GM18873 (cell line): ENCODE data around the gene CCNG2.
A peak's percentile ranks its signal among the peaks of the same experiment; 100 is the strongest.

Experiments
- ATAC-seq: cut with Tn5 transposase; IDR thresholded peaks from one replicate; pipeline ENCODE4 v1.9.1; 2021; ENCODE audit warnings: mild to moderate bottlenecking, moderate library complexity, moderate number of reproducible peaks; ENCODE audit not compliant: unreplicated experiment, low FRiP score

CCNG2 gene

GRCh38 chr4:77174426-77174825, 17.4 kb downstream of the CCNG2 start:
- ATAC-seq, result no peak

DNA sequence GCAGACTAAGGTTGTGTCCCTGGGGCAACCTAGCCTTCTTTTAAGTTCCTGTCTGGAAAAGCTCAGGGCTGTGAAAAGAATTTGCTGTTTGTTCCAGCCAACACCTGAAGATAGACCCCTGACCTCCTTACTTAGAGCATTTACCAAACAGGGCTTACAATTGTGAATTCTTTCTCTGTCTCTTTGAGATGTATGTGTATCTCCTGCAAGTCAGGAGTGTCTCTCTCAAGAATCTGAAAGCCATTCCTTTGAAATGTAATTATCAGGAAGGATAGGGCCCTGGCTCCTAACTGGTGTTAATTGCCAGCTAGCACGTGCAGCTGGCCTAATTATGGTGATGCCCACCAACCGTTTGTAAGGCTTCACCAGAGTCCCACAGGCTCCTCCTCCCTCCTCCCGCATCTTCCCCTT, 18.2 kb downstream of the CCNG2 start:
- ATAC-seq, result no peak

DNA sequence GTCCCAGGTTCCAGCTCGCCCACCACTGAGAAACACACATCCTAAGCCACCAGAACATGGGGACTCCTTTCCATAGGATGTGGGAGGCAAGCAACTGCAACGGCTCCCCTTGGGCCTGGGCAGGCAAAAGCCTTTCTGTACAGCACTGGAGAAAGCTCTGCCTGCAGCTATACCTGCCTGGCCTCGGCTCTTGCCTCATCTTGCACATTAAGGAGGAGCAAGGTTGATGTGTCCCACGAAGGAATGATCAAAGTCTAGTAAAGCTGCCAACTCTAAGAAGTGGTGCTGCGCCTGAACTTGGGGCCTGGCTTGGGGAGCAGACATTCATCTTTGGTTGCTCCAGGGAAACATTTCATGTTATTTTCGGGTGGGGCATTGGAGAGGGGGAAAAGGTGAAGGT, 19.6 kb downstream of the CCNG2 start:
- no peak for ATAC-seq

DNA sequence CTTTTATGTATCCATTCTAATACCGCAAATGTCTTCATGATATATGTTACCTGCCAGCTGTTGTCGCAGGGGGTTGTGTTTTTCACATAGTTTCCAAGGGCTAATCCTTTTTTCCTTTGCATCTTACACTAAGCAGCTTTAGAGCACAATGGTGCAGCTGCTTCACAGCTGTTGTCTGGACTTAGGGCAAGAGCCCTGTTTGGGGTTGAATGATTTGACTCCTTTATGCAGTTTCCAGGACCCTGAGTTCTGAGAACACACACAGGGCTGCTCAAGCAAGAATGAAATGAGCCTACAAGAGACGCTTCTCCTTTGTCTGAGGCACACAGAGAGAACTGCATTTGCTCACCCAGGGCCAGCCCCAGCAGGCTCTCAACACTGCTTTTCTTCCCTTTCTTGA, 20.2 kb downstream of the CCNG2 start:
- no peak for ATAC-seq

DNA sequence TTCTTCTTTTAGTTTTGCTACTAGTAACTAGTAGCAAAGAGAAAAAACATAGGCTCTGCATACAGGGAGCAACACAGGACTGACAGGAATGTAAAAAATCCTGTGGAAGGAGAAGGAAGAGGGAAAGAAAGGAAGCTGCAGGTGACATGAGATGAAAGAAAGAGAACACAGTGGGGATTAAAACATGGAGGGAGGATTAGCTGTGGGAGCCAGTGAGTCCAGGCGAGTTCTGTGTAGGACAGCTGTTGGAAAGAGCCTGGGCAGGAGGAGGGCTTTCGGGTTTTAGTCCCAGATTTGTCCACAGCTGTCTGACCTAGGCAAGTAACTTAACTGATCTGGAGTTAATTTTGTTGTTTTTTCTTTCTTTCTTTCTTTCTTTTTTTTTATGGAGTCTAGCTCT, 21.6 kb downstream of the CCNG2 start:
- ATAC-seq, result no peak

DNA sequence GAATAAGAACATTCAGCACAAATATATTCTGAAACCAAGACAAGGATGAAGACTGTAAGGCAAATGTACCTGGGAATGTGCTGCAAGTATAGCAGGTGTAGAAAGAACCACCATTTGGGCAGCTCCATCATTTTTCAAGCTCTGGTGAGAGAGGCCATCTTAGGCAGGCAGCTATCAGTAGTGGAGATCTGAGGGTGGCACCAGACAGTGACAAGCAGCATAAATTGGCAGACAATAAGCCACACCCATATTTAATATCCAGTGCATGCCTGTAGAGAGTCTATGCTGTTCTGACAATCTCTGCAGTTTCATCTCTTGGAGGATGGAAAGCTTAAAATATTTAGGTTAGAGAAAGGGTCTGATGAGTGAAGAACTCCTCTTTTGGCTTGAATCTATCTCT, 22.5 kb downstream of the CCNG2 start:
- ATAC-seq, result no peak

DNA sequence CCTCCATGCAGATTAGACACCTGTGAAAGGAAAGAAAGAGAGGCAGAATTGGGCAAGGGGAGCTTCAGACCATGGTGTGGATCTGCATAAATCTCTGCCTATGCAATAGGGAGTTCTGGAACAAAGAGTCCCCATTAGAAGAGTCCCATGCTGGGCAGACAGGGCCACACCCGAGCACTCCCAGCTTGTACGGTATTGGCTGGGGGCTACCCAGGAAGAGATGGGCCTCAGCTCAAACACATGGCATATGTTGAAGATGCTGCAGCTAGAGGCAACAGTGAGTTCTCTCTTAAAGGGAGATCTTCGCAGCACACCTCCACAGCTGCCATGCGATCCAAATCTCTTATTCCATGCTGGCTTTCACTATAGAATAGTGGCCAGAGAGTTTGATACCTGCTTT, 24.7 kb downstream of the CCNG2 start:
- no peak for ATAC-seq

GRCh38 chr4:77183777-77184420, 26.9 kb downstream of the CCNG2 start:
- ATAC-seq, result no peak

- no peak for ATAC-seq
Observed at GRCh38 chr4:77184974-77185373, 28.0 kb downstream of the CCNG2 start.

DNA sequence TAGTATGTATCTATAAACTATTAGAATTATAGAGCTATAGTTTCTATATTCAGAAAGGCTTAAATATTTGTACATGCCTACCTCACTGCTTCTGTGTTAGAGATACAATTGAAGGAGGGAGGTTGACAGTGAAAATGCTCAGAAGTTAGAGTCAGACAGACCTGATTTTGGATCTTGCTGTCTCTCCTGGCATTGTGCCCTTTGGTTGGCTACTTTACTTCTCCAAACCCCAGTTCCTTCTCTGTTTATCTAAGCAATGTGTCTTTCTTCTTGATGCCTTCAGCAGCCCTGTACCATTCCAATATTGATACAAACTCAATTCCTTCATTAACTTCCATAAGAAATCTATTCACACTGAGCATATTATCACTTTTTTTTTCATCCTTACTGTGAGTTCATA, 28.7 kb downstream of the CCNG2 start:
- no peak for ATAC-seq

GRCh38 chr4:77187322-77187721, 30.3 kb downstream of the CCNG2 start:
- no peak for ATAC-seq

DNA sequence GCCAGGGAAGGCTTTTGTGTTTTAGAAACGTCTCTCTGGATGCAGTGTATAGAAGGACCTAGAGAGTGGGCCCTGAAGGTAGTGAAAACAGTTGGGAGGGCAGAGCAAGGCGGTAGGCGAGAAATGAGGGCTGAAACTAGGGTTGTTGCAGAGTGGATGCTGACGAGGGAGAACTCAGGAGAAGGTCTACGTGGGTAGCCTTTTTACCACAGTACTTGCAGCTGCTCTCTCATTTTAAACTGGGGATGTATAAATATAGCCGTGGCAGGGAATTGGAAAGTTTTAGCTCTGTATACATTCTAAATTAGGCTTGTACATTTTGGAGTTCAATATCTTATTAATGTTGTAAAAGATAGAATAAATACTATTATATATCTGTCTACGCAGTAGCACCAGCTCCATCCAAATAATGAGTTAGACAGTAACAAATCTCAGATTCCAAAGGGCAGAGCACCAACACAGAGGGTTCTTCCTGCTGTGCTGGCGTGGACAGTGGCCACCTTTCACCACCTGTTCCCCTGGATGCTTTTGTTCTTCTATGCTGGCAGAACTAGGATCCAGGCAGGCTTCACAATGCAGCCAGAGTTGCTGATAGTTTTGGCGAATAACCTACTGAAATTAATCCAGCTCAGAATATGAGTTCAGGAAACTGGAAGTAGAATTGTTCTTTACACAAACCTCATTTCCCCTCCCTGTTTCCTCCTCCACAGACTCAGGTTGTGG, 31.7 kb downstream of the CCNG2 start:
- no peak for ATAC-seq

- ATAC-seq, result no peak
Observed at GRCh38 chr4:77189412-77189811, 32.4 kb downstream of the CCNG2 start.

DNA sequence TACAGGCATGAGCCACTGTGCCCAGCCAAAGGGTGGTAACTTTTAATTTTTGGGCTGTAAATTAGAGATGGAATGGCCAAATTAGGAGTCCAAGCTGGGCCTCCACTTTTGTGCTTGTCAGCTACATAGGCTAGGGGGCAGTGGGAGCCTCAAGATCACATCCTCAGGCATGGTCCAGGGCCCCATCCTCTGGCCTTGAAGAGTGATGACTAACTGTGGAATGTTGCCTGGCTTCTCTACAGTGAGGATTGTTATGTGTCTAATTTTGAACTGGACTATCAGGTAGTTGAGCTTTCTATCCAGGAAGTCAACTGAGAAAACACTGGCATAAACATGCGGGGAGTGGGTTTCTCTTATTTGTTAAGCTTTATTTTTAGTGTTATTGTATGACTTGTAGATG, 33.0 kb downstream of the CCNG2 start:
- ATAC-seq, result no peak

GRCh38 chr4:77193046-77193445, 36.0 kb downstream of the CCNG2 start:
- no peak for ATAC-seq

- ATAC-seq, result peak; percentile 92
Observed at GRCh38 chr4:77193511-77194102, 36.6 kb downstream of the CCNG2 start.

DNA sequence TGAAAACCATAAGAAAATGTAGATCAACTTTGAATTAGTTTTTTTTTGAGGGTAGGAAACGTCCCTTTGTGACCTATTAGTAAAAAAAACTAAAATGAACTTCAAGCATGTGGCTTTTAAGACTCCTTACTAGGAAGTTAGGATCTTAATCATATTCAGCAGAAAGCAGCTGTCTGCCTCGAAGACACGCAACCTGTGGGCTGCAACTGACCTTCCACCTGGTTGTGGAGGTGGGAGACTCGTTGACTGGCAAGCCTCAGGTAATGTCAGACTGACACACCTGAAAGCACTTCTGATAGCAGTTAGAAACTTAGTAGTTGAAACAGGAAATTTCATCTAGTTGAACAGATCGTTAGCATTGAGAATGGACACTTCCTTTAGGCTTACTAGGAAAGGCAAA, 37.4 kb downstream of the CCNG2 start:
- ATAC-seq, result no peak

- ATAC-seq, result no peak
Observed at GRCh38 chr4:77194989-77195388, 38.0 kb downstream of the CCNG2 start.

DNA sequence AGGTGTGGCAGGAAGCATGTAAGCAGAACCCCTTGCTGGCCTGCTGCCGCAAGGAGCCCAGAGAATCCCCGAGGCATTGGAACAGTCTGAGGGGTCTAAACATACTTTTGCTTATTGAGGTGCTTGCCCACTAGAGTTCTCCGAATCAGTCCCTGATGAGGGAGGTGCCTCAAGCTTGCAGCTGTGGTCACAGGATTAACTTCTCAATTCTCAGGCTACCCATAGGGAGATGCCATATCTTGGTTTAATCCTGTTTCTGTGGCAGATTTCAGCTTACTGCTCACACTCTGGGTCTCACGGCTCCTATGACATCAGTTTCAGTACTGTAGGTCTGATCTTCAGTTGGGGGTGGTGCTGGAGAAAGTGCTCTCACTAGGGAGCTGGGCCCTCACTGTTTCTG, 39.9 kb downstream of the CCNG2 start:
- no peak for ATAC-seq

- no peak for ATAC-seq
Observed at GRCh38 chr4:77197361-77197760, 40.4 kb downstream of the CCNG2 start.

GRCh38 chr4:77197831-77198230, 40.8 kb downstream of the CCNG2 start:
- no peak for ATAC-seq

- no peak for ATAC-seq
Observed at GRCh38 chr4:77199276-77199675, 42.3 kb downstream of the CCNG2 start.
